ENCODE data around the gene NEDD9. TPM values are rescaled to one million over a fixed set of nuclear protein-coding genes. Genes with fewer than 3 reads are reported as not detected.

The NEDD9 gene
- total and polyA plus RNA-seq, 2 of the 4 experiments (the other 2 are of a cell fraction) = 7.6 to 16.5 TPM

DNA sequence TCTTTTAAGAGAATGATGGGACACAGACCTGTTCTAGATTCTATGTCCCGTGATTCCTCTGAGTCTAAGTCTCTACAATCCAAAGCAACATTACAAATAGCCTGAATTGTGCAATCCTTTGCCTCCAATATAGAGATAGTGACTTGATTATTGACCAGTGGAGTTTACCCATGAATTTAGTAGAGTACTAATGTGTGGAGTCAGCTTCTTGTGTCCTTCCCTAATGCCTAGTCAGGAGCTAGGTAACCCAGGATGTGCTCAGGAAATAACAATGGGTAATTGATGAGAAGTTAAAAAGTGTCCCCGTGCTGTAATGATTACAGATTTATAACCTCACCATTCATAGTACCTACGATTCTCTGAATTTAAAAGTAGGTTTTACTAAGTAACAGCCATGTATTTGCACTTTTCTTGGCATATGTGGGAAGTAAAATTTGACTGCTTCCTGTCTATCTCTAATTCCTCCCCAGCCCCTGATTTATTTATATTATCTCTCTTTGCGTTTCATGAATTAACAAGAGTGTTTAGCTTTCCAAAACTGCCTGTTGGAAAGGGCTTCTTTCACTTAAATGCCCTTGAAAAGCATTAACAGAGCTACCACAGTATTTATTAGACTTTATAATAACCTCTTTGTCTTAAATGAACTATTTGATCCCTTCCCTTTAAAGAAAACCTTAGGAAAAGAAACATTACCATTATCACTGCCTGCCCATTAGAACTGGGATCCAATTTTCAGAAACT, 30.5 kb downstream of the NEDD9 start:
- H3K79me1 ChIP-seq (ENCODE audit: low read depth in 1 of 2, low read length in 2 of 2) = peaks cover 35 to 77% of the 10 kb centered on the region in 2 experiments
- no peaks in the 10 kb centered on the region for H3K27me3 ChIP-seq (ENCODE audit: control insufficient read depth, insufficient read depth, low read length)
- no peak for TF ChIP-seq FOS (IDR thresholded peaks at IDR 0.05; ENCODE audit: low read depth, low read length)
- peak; percentile 87 for TF ChIP-seq CEBPB (IDR thresholded peaks at IDR 0.05; ENCODE audit: low read depth, low read length)
- POLR2A ChIA-PET (ENCODE audit: unreplicated experiment) = no interaction called here
- peak overlapping the region; percentile 55; the same call in 1 of the 2 replicates for H4K91ac ChIP-seq (ENCODE audit: insufficient read depth, low read depth, low read length)
- no peak overlapping the region for H3K4me3 ChIP-seq (ENCODE audit: insufficient read depth, low read depth, low read length)
- peak overlapping the region; percentile 55 to 79 for H4K8ac ChIP-seq (ENCODE audit: low read depth in 2 of 2, low read length in 2 of 2)
- no CpG with 5 or more reads among the region's 4 CpGs for WGBS, 2 experiments (ENCODE audit: extremely low coverage in 2 of 2, insufficient read length in 1 of 2)
- in situ Hi-C loops (cut with MboI; ENCODE audit: low sequenced_read_pairs) = no loop called here
- no peak overlapping the region for H3K27ac ChIP-seq (ENCODE audit: insufficient read depth, low read length)
- peaks cover 40% of the 10 kb centered on the region for H3K4me1 ChIP-seq (ENCODE audit: control insufficient read depth, insufficient read depth, low read length)
- H3K36me3 ChIP-seq (ENCODE audit: control insufficient read depth, insufficient read depth, low read length) = 0 out of 2 replicates have a peak, but pooled peaks cover 5% of the 10 kb centered on the region
- no peak for ATAC-seq (ENCODE audit: low read depth)
- H2AK5ac ChIP-seq (ENCODE audit: low read depth, low read length) = peak overlapping the region; percentile 88; the same call in 1 of the 2 replicates
- no peak for DNase-seq
- peak overlapping the region; percentile 29; the same call in 1 of the 2 replicates for H3K23ac ChIP-seq (ENCODE audit: low read depth, low read length)
- peak overlapping the region; percentile 89 for H2BK20ac ChIP-seq (ENCODE audit: low read depth, low read length)
- peak overlapping the region; percentile 35 for H2BK5ac ChIP-seq (ENCODE audit: low read depth, low read length, poor library complexity, severe bottlenecking)
- peak overlapping the region; percentile 48; the same call in 1 of the 2 replicates for H3K4me2 ChIP-seq (ENCODE audit: low read depth, low read length)
- dilution Hi-C loops (cut with HindIII; ENCODE audit: low sequenced_read_pairs, unreplicated experiment) = no loop called here
- BruUV-seq (replicated peaks) = no TSS peak
- H2BK15ac ChIP-seq (ENCODE audit: low read depth, low read length) = peak overlapping the region; percentile 66; the same call in 1 of the 3 replicates
- 0 out of 2 replicates have a peak overlapping the region, but pooled peaks have one; percentile 24 for H3K56ac ChIP-seq (ENCODE audit: extremely low read depth, insufficient read depth, low read length)
- peak overlapping the region; percentile 76 for H3K18ac ChIP-seq (ENCODE audit: low read depth, low read length)
- 0 out of 2 replicates have a peak, but pooled peaks cover under 1% of the 10 kb centered on the region for H4K20me1 ChIP-seq (ENCODE audit: insufficient read depth, low read length)
- H3K9me3 ChIP-seq (ENCODE audit: control insufficient read depth, insufficient read depth, low read length) = no peaks in the 10 kb centered on the region
- peak overlapping the region; percentile 81 for H3K4ac ChIP-seq (ENCODE audit: low read depth, low read length)
- peak overlapping the region; percentile 82 for H2BK120ac ChIP-seq (ENCODE audit: low read depth, low read length)
- H4K5ac ChIP-seq (ENCODE audit: low read depth, low read length) = peak overlapping the region; percentile 76; the same call in 1 of the 2 replicates
- peak overlapping the region; percentile 94 for H3K14ac ChIP-seq (replicated peaks; ENCODE audit: low read depth, low read length)
- CTCF ChIA-PET = interaction anchor here (1.0 kb wide), 1 partner anchor 11 kb away, joined by 3 read pairs; no protein-coding TSS in a partner anchor
- H2AK9ac ChIP-seq (replicated peaks; ENCODE audit: low read depth, low read length, poor library complexity) = no peak overlapping the region
- peaks cover 37% of the 10 kb centered on the region for H3K9me1 ChIP-seq (ENCODE audit: insufficient read depth, low read length)
- intact Hi-C loops (cut with micrococcal nuclease) = no loop called here
- H2AFZ ChIP-seq (replicated peaks; ENCODE audit: low read length, poor library complexity) = no peak overlapping the region
- no peak overlapping the region for H3K9ac ChIP-seq (ENCODE audit: low read depth, low read length)

Measured in IMR-90 (cell line).